HepG2 (cell line): ENCODE results near the gene RGS19. TPM values are rescaled to one million over a fixed set of nuclear protein-coding genes. Genes with fewer than 3 reads are reported as not detected.

Experiments
- ETV6 ChIP-seq: sonication (generic); formaldehyde crosslinking; conservative IDR thresholded peaks from 2 replicates; pipeline ENCODE4 v1.4.0; 2020; ENCODE audit warnings: missing genetic modification reagents
- FOXA3 ChIP-seq: IDR thresholded peaks from 2 replicates; pipeline ENCODE4 v1.6.1; 2016; ENCODE audit warnings: missing genetic modification reagents, missing compliant biosample characterization
- HMG20B ChIP-seq: conservative IDR thresholded peaks from 2 replicates; pipeline ENCODE4 v1.6.1; 2016; ENCODE audit warnings: missing genetic modification reagents, missing compliant biosample characterization
- HOXA3 ChIP-seq: sonication (generic); formaldehyde crosslinking; IDR thresholded peaks from 2 replicates; pipeline ENCODE4 v1.5.0; 2020; ENCODE audit warnings: missing genetic modification reagents
- MEIS2 ChIP-seq: sonication (generic); formaldehyde crosslinking; IDR thresholded peaks from 2 replicates; pipeline ENCODE4 v1.9.0; 2021; ENCODE audit warnings: mild to moderate bottlenecking, missing genetic modification reagents
- MTA1 ChIP-seq: sonication (generic); formaldehyde crosslinking; IDR thresholded peaks from 2 replicates; pipeline ENCODE4 v1.4.0; 2020; ENCODE audit warnings: missing genetic modification reagents, mild to moderate bottlenecking, borderline replicate concordance
- PHF21A ChIP-seq: sonication (generic); formaldehyde crosslinking; IDR thresholded peaks from 2 replicates; pipeline ENCODE4 v1.5.0; 2020; ENCODE audit warnings: mild to moderate bottlenecking, missing genetic modification reagents
- SIN3B ChIP-seq: fragments of 150-350 bp; IDR thresholded peaks from 2 replicates; pipeline ENCODE4 v1.6.1; 2014; ENCODE audit warnings: low read length
- SOX5 ChIP-seq: IDR thresholded peaks from 2 replicates; pipeline ENCODE4 v1.6.1; 2016; ENCODE audit warnings: borderline replicate concordance
- SP5 ChIP-seq: IDR thresholded peaks from 2 replicates; pipeline ENCODE4 v1.6.1; 2016; ENCODE audit warnings: low read depth, borderline replicate concordance
- TERF1 ChIP-seq: sonication (generic); formaldehyde crosslinking; IDR thresholded peaks from 2 replicates; pipeline ENCODE4 v1.8.0; 2022; ENCODE audit warnings: mild to moderate bottlenecking, missing genetic modification reagents, moderate library complexity
- TOE1 ChIP-seq: sonication (generic); formaldehyde crosslinking; IDR thresholded peaks from 2 replicates; pipeline ENCODE4 v1.4.0; 2020; ENCODE audit warnings: mild to moderate bottlenecking, missing genetic modification reagents
- ZBTB1 ChIP-seq: sonication (generic); formaldehyde crosslinking; IDR thresholded peaks from 2 replicates; pipeline ENCODE4 v1.4.0; 2020; ENCODE audit warnings: missing genetic modification reagents, borderline replicate concordance
- ZBTB21 ChIP-seq: sonication (generic); formaldehyde crosslinking; IDR thresholded peaks from 2 replicates; pipeline ENCODE4 v1.4.0; 2020; ENCODE audit warnings: missing genetic modification reagents
- ZNF12 ChIP-seq: sonication (generic); formaldehyde crosslinking; IDR thresholded peaks from 2 replicates; pipeline ENCODE4 v1.5.0; 2020; ENCODE audit warnings: missing genetic modification reagents
- ZNF260 ChIP-seq: sonication (generic); formaldehyde crosslinking; IDR thresholded peaks from 2 replicates; pipeline ENCODE4 v1.4.0; 2020; ENCODE audit warnings: missing genetic modification reagents, low read depth, mild to moderate bottlenecking, borderline replicate concordance
- ZNF264 ChIP-seq: sonication (generic); formaldehyde crosslinking; IDR thresholded peaks from 2 replicates; pipeline ENCODE4 v1.4.0; 2020; ENCODE audit warnings: missing genetic modification reagents
- ZNF3 ChIP-seq: IDR thresholded peaks from 2 replicates; pipeline ENCODE4 v1.7.0; 2017; ENCODE audit warnings: inconsistent platforms
- ZNF331 ChIP-seq: sonication (generic); formaldehyde crosslinking; IDR thresholded peaks from 2 replicates; pipeline ENCODE4 v1.4.0; 2020; ENCODE audit warnings: missing genetic modification reagents
- ZNF75D ChIP-seq: sonication (generic); formaldehyde crosslinking; IDR thresholded peaks from 2 replicates; pipeline ENCODE4 v1.8.1; 2023; ENCODE audit warnings: missing genetic modification reagents, mild to moderate bottlenecking, borderline replicate concordance
- polyA plus RNA-seq, 8 experiments: library from polyadenylated mRNA; depleted of rRNA in 3 of 8; stranded (reverse) in 7 of 8; unstranded in 1 of 8; fragments of >200 nt; fragmentation: Illumina TruSeq in 4 of 8; extraction: Trizol in 4 of 8; gene quantifications; 2 replicates each; pipeline versions ENCODE4 v1.2.1 to v1.2.3, GENCODE V29; 2011 to 2016; ENCODE audit warnings: low read depth in 4 of 8, missing spikeins in 1 of 8, mixed read lengths in 1 of 8; ENCODE audit not compliant: insufficient read depth in 1 of 8
- total RNA-seq, 5 experiments: library from RNA; depleted of rRNA; stranded (reverse); fragments of >200 nt; fragmentation: Illumina TruSeq; extraction: Trizol; gene quantifications; 2 replicates each; pipeline ENCODE4 v1.2.3, GENCODE V29; 2016; ENCODE audit warnings: low read depth in 1 of 5
- TF ChIP-seq, protein P1 (sequence below): IDR thresholded peaks from 2 replicates; pipeline ENCODE4 v1.6.1; 2016; ENCODE audit warnings: low read depth
- TF ChIP-seq, protein P2 (sequence below): sonication (generic); formaldehyde crosslinking; IDR thresholded peaks from 2 replicates; pipeline ENCODE4 v1.8.0; 2022; ENCODE audit warnings: missing genetic modification reagents, mild to moderate bottlenecking, inconsistent platforms, borderline replicate concordance
- TF ChIP-seq, protein P3 (sequence below): sonication (generic); formaldehyde crosslinking; IDR thresholded peaks from 2 replicates; pipeline ENCODE4 v1.4.0; 2020; ENCODE audit warnings: missing genetic modification reagents
- TF ChIP-seq, protein P4 (sequence below): sonication (generic); formaldehyde crosslinking; IDR thresholded peaks from 2 replicates; pipeline ENCODE4 v1.4.0; 2020; ENCODE audit warnings: missing genetic modification reagents, mild to moderate bottlenecking, borderline replicate concordance

The RGS19 gene
- total and polyA plus RNA-seq, 2 of the 13 experiments (the other 11 are each of a cell fraction or from before 2014, with no cell fraction given) = 10.7 to 11.9 TPM

DNA sequence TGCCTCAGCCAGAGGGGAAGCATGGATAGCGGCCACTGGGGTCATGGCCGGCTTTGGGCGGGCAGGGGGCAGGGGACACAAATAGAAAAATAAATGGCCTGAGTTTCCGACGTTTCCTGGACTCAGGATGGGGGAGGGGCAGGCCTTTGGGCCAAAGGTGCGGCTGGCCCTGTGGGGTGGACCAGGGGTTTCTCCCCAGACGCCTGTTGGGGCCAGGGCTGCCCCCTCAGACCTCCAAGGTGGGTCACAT, 22.8 kb downstream of the RGS19 start (continued):
- TF ChIP-seq TERF1 (CRISPR knock-in tag) (peak; percentile 4; the same call in 1 of the 2 replicates), TOE1 (CRISPR knock-in tag) (no peak), HMG20B (CRISPR knock-in tag) (peak; percentile 32; the same call in 1 of the 2 replicates), ZNF331 (peak; percentile 16; the same call in 1 of the 2 replicates), SP5 (CRISPR knock-in tag) (peak; percentile 54), ZNF3 (CRISPR knock-in tag) (no peak), ZNF264 (no peak), PHF21A (CRISPR knock-in tag) (peak; percentile 85; the same call in 1 of the 2 replicates), ZNF260 (CRISPR knock-in tag) (no peak), SIN3B (no peak), HOXA3 (CRISPR knock-in tag) (peak; percentile 53), MTA1 (CRISPR knock-in tag) (0 out of 2 replicates have a peak, but pooled peaks have one; percentile 43), ZBTB1 (CRISPR knock-in tag) (no peak), ZBTB21 (CRISPR knock-in tag) (peak; percentile 3; the same call in 1 of the 2 replicates), FOXA3 (peak; percentile 27; the same call in 1 of the 2 replicates), ETV6 (CRISPR knock-in tag) (no peak), ZNF12 (CRISPR knock-in tag) (0 out of 2 replicates have a peak, but pooled peaks have one; percentile 18), SOX5 (CRISPR knock-in tag) (peak; percentile 39; the same call in 1 of the 2 replicates), MEIS2 (peak; percentile 67; the same call in 1 of the 2 replicates), ZNF75D (CRISPR knock-in tag) (no peak)
- TF ChIP-seq, protein P1, sequence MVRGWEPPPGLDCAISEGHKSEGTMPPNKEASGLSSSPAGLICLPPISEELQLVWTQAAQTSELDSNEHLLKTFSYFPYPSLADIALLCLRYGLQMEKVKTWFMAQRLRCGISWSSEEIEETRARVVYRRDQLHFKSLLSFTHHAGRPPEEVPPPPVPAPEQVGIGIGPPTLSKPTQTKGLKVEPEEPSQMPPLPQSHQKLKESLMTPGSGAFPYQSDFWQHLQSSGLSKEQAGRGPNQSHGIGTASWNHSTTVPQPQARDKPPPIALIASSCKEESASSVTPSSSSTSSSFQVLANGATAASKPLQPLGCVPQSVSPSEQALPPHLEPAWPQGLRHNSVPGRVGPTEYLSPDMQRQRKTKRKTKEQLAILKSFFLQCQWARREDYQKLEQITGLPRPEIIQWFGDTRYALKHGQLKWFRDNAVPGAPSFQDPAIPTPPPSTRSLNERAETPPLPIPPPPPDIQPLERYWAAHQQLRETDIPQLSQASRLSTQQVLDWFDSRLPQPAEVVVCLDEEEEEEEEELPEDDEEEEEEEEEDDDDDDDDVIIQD (CRISPR knock-in tag) = peak; percentile 20; the same call in 1 of the 2 replicates
- TF ChIP-seq, protein P2, sequence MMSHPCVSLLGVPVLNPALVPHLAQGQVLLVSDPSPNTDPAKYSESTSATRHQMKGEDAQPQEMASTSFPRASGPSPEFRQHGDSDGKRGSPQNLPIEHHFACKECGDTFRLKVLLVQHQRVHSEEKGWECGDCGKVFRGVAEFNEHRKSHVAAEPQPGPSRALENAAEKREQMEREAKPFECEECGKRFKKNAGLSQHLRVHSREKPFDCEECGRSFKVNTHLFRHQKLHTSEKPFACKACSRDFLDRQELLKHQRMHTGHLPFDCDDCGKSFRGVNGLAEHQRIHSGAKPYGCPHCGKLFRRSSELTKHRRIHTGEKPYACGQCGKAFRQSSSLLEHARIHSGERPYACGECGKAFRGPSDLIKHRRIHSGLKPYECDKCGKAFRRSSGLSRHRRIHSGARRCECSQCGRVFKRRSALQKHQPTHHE = no peak
- TF ChIP-seq, protein P3, sequence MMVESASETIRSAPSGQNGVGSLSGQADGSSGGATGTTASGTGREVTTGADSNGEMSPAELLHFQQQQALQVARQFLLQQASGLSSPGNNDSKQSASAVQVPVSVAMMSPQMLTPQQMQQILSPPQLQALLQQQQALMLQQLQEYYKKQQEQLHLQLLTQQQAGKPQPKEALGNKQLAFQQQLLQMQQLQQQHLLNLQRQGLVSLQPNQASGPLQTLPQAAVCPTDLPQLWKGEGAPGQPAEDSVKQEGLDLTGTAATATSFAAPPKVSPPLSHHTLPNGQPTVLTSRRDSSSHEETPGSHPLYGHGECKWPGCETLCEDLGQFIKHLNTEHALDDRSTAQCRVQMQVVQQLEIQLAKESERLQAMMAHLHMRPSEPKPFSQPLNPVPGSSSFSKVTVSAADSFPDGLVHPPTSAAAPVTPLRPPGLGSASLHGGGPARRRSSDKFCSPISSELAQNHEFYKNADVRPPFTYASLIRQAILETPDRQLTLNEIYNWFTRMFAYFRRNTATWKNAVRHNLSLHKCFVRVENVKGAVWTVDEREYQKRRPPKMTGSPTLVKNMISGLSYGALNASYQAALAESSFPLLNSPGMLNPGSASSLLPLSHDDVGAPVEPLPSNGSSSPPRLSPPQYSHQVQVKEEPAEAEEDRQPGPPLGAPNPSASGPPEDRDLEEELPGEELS = peak; percentile 73
- TF ChIP-seq, protein P4, sequence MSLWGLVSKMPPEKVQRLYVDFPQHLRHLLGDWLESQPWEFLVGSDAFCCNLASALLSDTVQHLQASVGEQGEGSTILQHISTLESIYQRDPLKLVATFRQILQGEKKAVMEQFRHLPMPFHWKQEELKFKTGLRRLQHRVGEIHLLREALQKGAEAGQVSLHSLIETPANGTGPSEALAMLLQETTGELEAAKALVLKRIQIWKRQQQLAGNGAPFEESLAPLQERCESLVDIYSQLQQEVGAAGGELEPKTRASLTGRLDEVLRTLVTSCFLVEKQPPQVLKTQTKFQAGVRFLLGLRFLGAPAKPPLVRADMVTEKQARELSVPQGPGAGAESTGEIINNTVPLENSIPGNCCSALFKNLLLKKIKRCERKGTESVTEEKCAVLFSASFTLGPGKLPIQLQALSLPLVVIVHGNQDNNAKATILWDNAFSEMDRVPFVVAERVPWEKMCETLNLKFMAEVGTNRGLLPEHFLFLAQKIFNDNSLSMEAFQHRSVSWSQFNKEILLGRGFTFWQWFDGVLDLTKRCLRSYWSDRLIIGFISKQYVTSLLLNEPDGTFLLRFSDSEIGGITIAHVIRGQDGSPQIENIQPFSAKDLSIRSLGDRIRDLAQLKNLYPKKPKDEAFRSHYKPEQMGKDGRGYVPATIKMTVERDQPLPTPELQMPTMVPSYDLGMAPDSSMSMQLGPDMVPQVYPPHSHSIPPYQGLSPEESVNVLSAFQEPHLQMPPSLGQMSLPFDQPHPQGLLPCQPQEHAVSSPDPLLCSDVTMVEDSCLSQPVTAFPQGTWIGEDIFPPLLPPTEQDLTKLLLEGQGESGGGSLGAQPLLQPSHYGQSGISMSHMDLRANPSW = no peak; the same call in 1 of the 2 replicates
